ENCODE measurements around the gene TMEM175.

TMEM175 gene

DNA sequence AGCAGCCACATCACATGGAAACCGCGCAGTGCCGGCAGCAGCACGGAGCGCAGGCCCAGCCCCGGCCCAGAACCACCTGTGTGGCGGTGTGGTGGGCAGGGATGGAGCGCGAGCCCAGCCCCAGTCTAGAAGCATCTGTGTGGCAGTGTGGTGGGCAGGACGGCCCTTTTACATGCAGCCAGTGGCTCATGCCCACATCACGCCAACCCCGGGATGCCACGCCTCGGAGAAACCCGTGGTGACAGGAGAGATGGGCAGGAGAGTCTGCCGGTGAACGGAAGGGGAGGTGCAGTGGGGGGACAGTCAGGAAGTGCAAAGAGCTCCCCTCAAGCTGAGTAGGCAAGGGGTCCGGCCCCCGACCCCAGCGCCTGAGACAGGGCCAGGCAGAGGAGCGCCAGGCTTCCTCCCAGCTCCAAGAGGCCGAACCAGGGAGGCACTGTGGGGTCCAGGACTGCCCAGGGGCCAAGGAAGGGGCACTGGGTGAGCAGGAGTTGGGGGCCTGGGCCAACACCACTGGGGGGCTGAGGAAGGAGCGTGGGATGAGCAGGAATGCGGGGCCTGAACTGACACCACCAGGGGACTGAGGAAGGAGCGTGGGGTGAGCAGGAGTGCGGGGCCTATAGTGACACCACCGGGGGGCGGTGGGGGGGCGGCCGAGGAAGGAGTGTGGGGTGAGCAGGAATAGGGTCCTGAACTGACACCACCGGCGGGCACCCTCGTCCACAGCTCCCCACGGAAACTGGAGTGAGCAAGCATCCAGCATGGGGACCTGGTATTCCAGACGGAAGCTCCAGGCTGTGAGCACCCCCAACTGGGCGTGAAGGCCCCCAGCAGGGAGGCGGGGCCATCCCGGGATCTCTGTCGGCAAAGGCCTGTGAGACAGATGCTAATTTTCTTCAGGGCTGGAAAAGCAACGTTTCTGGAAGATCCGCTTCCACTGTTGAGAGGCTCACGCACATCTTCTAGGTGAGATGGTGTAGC is 28.9 kb upstream of the TMEM175 start:
- no peaks in the 10 kb centered on the region for H3K9me3 ChIP-seq (ENCODE audit: insufficient read depth, low read length)
- no peak overlapping the region for H3K27ac ChIP-seq (ENCODE audit: low read length)
- no peaks in the 10 kb centered on the region for H3K4me1 ChIP-seq (ENCODE audit: low read length)
- H2AFZ ChIP-seq (ENCODE audit: low read depth, low read length): no peak overlapping the region
- peaks cover 9% of the 10 kb centered on the region; the same call in 1 of the 2 replicates for H3K79me2 ChIP-seq (ENCODE audit: low read length)
- no peaks in the 10 kb centered on the region for H3K27me3 ChIP-seq (ENCODE audit: low read depth, low read length)
- no peak overlapping the region for H3K9ac ChIP-seq (ENCODE audit: low read length)
- TF ChIP-seq EZH2phosphoT487 (IDR thresholded peaks at IDR 0.05; ENCODE audit: low read depth): no peak
- TF ChIP-seq, protein P1, sequence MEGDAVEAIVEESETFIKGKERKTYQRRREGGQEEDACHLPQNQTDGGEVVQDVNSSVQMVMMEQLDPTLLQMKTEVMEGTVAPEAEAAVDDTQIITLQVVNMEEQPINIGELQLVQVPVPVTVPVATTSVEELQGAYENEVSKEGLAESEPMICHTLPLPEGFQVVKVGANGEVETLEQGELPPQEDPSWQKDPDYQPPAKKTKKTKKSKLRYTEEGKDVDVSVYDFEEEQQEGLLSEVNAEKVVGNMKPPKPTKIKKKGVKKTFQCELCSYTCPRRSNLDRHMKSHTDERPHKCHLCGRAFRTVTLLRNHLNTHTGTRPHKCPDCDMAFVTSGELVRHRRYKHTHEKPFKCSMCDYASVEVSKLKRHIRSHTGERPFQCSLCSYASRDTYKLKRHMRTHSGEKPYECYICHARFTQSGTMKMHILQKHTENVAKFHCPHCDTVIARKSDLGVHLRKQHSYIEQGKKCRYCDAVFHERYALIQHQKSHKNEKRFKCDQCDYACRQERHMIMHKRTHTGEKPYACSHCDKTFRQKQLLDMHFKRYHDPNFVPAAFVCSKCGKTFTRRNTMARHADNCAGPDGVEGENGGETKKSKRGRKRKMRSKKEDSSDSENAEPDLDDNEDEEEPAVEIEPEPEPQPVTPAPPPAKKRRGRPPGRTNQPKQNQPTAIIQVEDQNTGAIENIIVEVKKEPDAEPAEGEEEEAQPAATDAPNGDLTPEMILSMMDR (IDR thresholded peaks at IDR 0.05; ENCODE audit: low read depth, low read length): no peak
- peaks cover 3% of the 10 kb centered on the region for H3K36me3 ChIP-seq (replicated peaks; ENCODE audit: low read depth, low read length)
- no peaks in the 10 kb centered on the region for H4K20me1 ChIP-seq (ENCODE audit: insufficient read depth, low read length)
- no peak overlapping the region for H3K4me3 ChIP-seq (ENCODE audit: low read length)
- H3K4me2 ChIP-seq (ENCODE audit: low read length): no peak overlapping the region

DNA sequence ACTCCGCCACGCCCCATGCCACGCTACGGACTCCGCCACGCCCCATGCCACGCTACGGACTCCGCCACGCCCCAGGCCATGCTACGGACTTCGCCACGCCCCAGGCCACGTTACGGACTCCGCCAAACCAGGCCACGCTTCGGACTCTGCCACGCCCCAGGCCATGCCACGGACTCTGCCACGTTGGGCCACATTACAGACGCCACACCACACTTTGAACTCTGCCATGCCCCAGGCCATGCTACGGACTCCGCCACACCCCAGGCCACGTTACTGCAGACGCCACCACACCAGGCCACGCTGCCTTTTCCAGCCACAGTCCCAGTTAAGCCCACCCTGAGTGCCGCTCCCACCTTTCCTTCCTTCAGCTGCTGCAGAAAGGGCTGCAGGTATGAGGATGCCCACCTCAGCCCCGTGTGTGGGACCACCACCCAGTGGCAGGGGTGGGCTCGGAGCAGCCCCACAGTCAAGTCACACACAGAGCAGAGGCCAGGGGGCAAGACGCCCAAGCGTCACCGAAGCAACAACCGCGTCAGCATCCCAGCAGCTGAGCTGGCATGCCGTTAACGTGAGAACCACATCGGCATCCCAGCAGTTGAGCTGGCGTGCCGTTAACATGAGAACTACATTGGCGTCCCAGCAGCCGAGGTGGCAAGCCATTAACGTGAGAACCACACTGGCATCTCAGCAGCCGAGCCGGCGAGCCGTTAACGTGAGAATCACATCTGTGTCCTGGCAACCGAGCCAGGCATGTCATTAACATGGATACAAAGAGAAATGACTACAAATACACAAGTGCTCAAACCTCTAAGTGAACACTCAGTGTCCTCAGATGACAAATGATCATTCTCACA is 26.5 kb upstream of the TMEM175 start:
- Histone ChIP-seq H3K79me2 (ENCODE audit: low read length) (peaks cover 9% of the 10 kb centered on the region; the same call in 1 of the 2 replicates), H4K20me1 (ENCODE audit: insufficient read depth, low read length) (no peaks in the 10 kb centered on the region), H3K27ac (ENCODE audit: low read length) (no peak overlapping the region), H3K4me3 (ENCODE audit: low read length) (no peak overlapping the region), H3K36me3 (replicated peaks; ENCODE audit: low read depth, low read length) (peaks cover 3% of the 10 kb centered on the region), H3K9ac (ENCODE audit: low read length) (no peak overlapping the region), H3K4me2 (ENCODE audit: low read length) (no peak overlapping the region), H3K4me1 (ENCODE audit: low read length) (no peaks in the 10 kb centered on the region), H3K9me3 (ENCODE audit: insufficient read depth, low read length) (no peaks in the 10 kb centered on the region), H2AFZ (ENCODE audit: low read depth, low read length) (no peak overlapping the region), H3K27me3 (ENCODE audit: low read depth, low read length) (no peaks in the 10 kb centered on the region)
- TF ChIP-seq, protein P1 (IDR thresholded peaks at IDR 0.05; ENCODE audit: low read depth, low read length): no peak
- TF ChIP-seq EZH2phosphoT487 (IDR thresholded peaks at IDR 0.05; ENCODE audit: low read depth): no peak

DNA sequence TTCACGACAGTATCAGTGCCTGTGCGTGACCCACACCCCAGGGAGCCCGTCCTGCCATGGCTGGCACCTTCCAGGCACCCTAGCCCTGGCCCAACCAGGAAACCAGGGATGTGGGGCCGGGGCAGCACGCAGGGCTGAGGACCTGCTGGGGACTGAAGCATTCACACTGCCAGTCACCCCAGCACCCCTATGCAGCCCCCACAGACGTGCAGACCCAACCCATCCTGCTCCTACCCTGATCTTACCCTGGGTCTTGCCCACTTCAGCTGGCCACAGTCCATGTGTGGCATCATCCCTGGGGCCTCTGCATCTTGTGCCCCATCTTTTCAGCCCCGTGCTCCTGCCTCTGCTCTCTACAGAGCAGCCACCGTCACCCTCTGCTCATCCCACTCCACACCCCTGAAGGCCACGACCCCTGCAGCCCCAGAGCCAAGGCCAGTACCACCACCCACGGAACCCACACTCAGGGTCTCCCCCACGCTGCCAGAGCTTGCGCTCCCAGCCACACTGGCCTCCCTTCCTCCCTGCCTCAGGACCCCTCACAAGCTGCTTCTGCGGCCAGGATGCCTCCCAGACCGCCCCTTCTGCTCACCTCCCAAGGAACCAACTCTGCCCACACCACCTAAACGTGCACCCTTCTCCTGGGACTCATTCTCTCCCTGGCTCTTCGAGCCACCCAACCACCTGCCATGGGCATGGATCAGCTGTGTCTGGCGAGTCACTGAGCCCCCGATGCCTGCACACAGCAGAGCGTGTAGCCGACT is 25.7 kb upstream of the TMEM175 start:
- Histone ChIP-seq H3K36me3 (replicated peaks; ENCODE audit: low read depth, low read length) (peaks cover 8% of the 10 kb centered on the region), H3K4me2 (ENCODE audit: low read length) (no peak overlapping the region), H3K9me3 (ENCODE audit: insufficient read depth, low read length) (no peaks in the 10 kb centered on the region), H2AFZ (ENCODE audit: low read depth, low read length) (no peak overlapping the region), H3K9ac (ENCODE audit: low read length) (no peak overlapping the region), H3K4me1 (ENCODE audit: low read length) (no peaks in the 10 kb centered on the region), H3K27ac (ENCODE audit: low read length) (no peak overlapping the region), H3K4me3 (ENCODE audit: low read length) (no peak overlapping the region), H4K20me1 (ENCODE audit: insufficient read depth, low read length) (no peaks in the 10 kb centered on the region), H3K79me2 (ENCODE audit: low read length) (peaks cover 9% of the 10 kb centered on the region; the same call in 1 of the 2 replicates), H3K27me3 (ENCODE audit: low read depth, low read length) (no peaks in the 10 kb centered on the region)
- TF ChIP-seq EZH2phosphoT487 (IDR thresholded peaks at IDR 0.05; ENCODE audit: low read depth): no peak
- TF ChIP-seq, protein P1 (IDR thresholded peaks at IDR 0.05; ENCODE audit: low read depth, low read length): no peak
